Measurements from ENCODE around the gene CLMN. TPM values are rescaled to one million over a fixed set of nuclear protein-coding genes. Genes with fewer than 3 reads are reported as not detected.

Gene CLMN
- total and polyA plus RNA-seq, 9 of the 15 experiments (the other 6 are each of a cell fraction or from before 2014, with no cell fraction given), result 0.01 to 0.18 (median 0.07) TPM; not detected in 4

- Histone ChIP-seq H3K9ac (ENCODE audit: insufficient read depth in 1 of 2, low read depth in 2 of 2, low read length in 2 of 2) (no peak overlapping the region), H3K27me3 (ENCODE audit: control insufficient read depth in 2 of 2, insufficient read depth in 2 of 2, low read length in 2 of 2) (peaks cover 0 to 60% of the 10 kb centered on the region in 2 experiments; a peak in 3 of 5 replicates), H2AFZ (ENCODE audit: low read depth, low read length) (no peak overlapping the region), H3K9me1 (ENCODE audit: control insufficient read depth, insufficient read depth, low read length) (no peaks in the 10 kb centered on the region), H3K9me3 (replicated peaks; ENCODE audit: control insufficient read depth, insufficient read depth, low read depth, low read length) (no peaks in the 10 kb centered on the region), H3K79me2 (ENCODE audit: control insufficient read depth, insufficient read depth, low read length) (no peaks in the 10 kb centered on the region), H4K20me1 (replicated peaks; ENCODE audit: control insufficient read depth, insufficient read depth, low read length) (no peaks in the 10 kb centered on the region), H3K27ac (ENCODE audit: extremely low read depth, low read depth, low read length) (no peak overlapping the region), H3K4me1 (replicated peaks in 1 of 2; ENCODE audit: control insufficient read depth in 2 of 2, insufficient read depth in 2 of 2, low read length in 2 of 2) (no peaks in the 10 kb centered on the region), H3K4me3 (no peak overlapping the region), H3K4me2 (ENCODE audit: insufficient read depth, low read length) (no peak overlapping the region), H3K36me3 (ENCODE audit: control insufficient read depth, insufficient read depth, low read length) (no peaks in the 10 kb centered on the region)
- ChIA-PET POLR2A (interaction anchor here (0.6 kb wide), 2 partner anchors 49 to 1131 kb away, joined by 3 read pairs; no protein-coding TSS in a partner anchor), CTCF (ENCODE audit: low intra/inter-chr PET ratio) (no interaction called here)
- TF ChIP-seq COPS2 (conservative IDR thresholded peaks at IDR 0.05) (no peak), ZBTB40 (IDR thresholded peaks at IDR 0.05) (peak; percentile 71), ZBTB40 (CRISPR knock-in tag; IDR thresholded peaks at IDR 0.05) (no peak)
- DNase-seq (ENCODE audit: extremely low read depth in 1 of 4, low spot score in 3 of 4) (no peak), ATAC-seq (no peak), FAIRE-seq (no peak)
- intact Hi-C loops (cut with micrococcal nuclease) (no loop called here), in situ Hi-C loops (cut with MboI) (no loop called here)
- no TSS peak for BruUV-seq (replicated peaks)
- 8% methylated on average over 2 of the region's 2 CpGs for WGBS (ENCODE audit: insufficient coverage, low coverage, missing lambda C conversion rate)
Measured at GRCh38 chr14:95313190-95313589, 6.5 kb downstream of the CLMN start.

All from K562 (cell line).